Measurements from ENCODE around the gene MSI2.

- TF ChIP-seq EZH2 (IDR thresholded peaks at IDR 0.05; ENCODE audit: borderline replicate concordance, insufficient read depth, low read depth, low read length, poor library complexity, severe bottlenecking) = no peak
- no peak for TF ChIP-seq CTCF (IDR thresholded peaks at IDR 0.05)
These were observed 68.3 kb downstream of the MSI2 start for GRCh38 chr17:57324631-57325030.

Measured in B cell (primary cell).